ENCODE measurements around the gene GSN.

The GSN gene

DNA sequence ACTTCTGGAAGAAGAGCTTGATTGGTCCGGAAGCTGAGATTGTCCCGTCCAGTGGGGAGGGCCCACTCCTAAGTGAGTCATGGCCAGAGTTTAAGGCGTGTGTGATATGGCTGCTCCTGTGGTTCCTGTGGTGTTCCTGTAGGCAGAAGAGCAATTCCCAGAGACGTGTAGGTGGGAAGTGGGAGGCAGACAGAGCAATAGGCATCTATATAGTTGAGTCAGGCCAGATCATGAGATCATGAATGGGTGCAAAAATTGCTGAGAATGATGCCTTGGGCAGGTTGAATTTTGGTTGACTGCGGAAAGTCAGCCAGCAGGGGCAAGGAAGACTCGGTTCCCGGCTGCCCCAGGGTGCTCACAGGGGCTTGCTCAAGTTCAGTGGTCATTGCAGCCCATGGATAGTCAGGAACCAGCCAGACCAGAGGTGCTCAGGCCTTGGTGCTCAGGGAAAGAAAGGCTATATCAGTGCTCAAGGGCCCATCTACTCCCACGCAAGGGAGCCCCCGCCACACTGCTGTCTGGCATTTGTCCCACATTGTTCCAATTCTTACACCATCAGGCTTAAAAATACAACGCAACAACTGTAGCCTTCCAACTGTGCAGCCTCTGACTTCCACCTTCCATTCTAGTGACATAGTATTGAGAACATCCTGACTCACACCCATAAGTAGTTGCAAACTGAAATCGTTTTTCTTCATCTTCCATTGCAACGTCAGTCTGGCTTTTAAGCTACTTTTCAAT is 21.0 kb upstream of the GSN start:
- no peak for DNase-seq (ENCODE audit: low spot score)

DNA sequence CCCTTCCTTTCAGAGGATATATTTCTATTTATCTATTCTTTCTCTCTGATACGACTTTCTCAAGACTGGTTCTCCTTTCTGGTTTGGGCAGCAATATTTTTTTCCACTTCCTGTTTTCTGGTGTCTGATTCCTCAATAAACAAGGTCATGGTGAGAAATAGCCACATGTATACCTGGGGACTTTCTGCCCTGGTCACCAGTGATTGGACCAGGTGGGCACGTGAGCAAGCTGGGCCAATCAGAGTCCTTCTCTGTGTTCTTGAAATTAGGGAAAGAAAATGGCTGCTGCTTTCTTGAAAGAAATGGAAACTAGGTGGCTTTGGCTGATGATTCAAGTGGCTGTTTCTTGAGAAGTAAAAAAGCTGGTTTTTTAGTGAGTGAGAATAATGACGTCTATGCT is 18.4 kb upstream of the GSN start:
- no peak for DNase-seq (ENCODE audit: low spot score)

DNA sequence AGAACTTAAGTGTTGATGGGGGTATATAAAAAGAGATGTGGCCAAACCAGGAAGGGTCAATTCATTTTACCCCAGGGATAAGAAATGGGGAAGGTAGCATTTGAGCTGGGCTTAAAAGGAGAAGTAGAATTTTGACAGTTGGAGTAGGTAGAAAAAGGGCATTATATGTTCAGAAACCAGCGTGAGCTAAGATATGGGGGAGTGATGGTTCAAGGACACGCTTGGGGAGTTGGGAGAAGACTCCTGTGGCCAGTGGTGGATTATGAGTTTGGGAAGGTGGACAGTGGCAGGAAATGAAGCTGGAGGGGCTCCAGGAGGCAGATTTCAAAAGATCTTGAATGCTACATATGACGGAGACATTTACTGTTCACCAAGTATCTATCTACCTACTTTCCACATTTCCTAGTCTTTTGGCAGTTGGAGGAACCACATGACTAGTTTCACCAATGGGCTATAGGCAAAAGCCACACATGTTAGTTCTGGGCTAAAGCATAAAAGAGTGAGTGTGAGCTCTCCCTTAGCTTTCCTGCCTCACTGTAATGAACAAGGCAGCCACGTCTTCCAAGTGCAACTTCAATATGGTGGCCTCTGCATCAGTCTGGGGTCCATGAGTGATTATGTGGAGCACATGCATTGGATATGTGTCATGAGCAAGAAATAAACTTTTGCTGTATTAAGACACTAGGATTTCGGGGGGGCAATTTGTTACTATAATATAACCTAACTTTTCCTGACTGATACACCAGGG is 15.7 kb upstream of the GSN start:
- DNase-seq (ENCODE audit: low spot score) = no peak

DNA sequence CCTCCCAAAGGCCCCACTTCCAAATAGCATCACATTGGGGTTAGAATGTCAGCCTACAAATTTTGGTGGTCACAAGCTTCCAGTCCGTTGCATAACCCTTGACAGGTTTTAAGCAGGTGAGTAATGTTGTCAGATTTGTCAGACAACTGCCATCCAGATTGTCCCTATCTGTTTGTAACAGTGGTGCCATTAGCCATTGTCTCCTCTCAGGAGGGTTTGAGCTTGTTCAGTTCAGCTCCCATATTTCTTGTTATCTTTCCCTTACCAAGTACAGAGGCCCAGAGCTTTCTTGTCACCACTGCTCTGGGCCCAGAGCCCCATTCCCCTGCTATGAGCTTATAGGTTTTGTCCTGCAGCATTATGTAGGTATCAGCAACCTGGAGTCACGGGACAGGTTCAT is 14.8 kb upstream of the GSN start:
- DNase-seq (ENCODE audit: low spot score) = no peak

DNA sequence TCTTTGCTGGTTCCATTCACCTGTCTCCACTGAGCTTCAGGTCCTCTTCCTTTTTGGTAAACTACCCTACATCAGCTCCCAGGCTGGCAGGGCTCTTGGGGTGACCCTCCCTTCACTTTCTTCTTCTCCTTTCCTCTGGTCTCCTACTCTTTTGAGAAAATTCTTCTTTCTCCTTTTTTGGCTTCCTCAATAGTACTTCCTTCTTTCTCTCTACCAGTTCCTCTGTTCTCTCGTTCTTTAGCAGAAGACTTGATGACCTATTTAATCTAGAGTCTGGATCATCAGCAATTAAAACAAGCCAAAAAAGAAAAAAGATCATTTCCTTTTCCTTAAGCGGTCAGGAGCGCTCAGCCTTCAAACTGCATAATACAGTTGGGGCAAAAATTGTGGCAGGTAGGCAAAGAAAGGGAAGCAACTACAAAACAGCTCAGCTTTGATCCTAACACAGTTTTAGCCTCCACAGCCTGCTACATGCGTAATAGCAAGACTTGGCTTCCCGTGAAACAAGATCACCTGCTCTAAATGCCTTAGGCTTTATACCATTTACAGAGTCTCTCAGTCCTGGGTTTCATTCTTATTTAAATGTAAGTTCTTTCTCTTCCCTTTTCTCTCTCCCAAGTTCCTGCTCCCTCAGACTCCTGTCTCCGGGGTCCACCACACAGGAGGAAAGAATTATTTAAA is 14.0 kb upstream of the GSN start:
- DNase-seq (ENCODE audit: low spot score) = no peak

DNA sequence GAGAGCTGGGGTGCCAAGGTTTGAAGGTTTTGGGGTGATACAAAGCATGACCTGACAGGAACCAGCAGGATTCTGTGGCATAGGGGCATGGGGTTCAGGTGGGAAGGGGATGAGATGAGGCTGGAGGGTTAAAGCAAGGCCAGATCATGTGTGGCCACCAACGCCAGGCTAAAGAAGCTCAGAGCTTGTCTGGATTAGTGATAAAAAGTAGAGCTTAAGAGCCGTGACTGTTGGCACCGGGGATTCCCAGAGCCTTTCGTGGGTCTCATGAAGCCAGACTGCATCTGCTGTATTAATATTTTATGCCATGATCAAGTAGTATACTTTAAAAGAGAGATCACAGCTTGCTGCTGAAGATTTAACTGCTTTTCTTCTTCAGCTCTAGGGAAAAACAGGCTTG is 8.5 kb upstream of the GSN start:
- peak; percentile 60 for DNase-seq (ENCODE audit: low spot score)

DNA sequence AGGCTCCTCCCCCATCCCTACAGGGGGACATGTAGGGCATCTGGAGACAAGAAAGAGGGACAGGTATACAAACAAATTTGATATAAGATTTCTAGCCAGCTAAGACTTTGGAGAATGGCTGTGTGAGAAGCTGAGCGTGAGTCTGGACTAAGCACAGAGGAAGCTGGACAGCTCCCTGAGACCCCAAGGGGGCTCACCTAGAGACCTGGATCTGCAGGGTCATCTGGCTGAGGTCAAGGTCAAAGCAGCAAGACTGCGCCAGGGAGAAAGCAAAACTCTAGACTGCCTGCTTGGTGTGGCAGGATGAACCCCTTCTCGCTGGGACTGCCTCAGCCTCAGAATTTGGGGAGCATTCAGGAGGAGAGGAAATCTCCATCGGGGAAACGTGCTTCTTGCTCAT is 8.0 kb upstream of the GSN start:
- no peak for DNase-seq (ENCODE audit: low spot score)

DNA sequence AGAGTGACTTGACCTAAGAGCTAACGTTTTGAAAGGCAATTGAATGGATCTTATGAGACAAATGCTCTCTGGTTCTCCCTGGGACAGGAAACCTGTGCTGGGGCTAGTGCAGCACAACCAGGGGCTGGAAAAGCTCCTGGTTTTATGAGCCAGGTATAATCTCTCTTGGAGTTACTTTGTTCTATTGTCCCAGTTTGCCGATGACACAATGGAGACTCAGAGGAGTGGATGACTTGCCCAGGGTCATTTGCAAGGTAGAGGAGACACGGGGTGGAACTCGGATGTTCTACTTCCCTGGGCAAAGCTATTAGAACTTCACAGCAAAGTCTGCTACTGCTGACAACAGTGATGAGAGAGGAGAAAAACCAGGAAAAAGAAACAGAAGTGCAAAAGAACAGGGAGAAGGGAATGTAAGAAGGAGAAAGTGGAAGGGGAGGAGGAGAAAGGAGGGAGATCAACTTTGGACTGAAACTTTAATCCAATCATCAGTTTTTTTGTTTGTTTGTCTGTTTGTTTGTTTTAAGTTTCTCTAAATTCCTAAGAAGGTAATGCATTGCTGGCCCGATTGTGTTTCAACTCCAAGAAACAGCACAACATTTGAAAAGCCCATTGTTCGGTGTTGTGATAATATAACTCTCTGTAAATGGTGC is 7.4 kb upstream of the GSN start:
- DNase-seq (ENCODE audit: low spot score) = no peak

DNA sequence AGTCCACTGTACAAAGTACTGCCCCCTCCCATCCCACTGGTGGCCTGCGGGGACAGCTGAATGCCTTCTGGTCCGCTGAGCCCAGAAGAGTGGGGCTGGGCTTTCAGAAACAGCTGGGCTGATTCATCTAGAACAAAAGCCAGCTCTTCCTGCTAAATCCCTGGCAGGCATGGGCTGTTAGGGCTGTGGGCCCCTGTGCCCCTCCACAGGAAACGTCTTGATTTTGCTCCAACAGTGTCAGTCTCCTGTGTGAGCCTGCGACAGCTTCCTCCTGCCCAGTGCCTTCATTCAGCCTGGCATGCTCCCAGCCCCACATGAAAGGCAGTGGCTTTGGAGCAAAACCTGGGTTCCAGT is 6.9 kb upstream of the GSN start:
- DNase-seq (ENCODE audit: low spot score) = no peak

DNA sequence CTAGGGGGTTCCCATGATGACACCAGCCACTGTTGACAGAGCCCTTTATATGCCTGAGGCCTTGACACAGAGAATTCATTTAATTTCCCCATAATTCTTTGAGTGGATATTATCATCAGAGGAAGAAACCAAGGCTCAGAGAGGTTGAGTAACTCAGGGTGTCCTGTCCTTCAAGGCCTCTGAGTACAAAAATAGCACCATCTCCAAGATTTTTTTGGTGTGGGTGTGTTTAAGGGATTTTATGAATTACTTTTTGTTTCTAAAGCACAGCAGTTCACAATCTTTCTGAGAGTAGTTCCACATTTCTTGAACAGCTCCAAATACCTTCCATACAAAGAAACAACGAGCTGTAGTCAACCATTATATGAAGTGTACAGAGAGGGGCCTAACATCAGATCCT is 6.2 kb upstream of the GSN start:
- no peak for DNase-seq (ENCODE audit: low spot score)

DNA sequence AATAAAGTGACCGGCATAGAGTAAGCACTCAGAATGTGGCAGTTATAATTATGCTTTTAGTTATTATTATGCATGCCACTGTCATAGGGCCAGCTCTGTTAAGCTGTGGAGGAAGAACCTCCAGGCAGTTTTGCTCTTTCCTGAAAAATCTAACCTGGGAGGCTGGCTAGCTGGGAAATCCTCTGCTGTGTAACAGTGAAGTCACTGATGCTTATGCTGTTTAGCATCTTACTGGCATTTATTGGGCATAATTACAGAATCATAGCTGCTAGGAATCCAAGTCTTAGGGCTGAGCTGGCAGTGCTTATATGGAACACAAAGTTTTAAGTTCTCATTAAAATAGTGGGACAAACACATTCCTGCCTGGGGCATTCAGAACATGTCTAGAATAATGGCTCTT is 5.5 kb upstream of the GSN start:
- DNase-seq (ENCODE audit: low spot score) = no peak

DNA sequence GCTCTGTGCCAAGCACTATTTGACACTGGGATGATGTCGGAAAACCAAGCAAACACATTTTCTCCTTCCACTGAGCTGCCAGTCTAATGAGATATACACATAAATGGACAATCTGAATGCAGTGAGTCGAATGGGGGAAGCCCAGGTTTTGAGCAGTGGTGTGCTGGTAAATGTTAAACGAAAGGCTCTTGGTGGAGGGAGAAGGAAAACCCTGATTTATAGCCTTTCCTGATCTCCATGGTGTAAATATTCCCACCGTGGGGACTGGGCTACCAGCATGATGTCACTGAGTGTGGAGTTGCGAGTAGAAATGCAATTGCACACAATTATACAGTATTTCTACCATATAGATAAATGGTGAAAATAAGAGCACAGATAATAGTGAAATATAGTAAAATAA is 5.0 kb upstream of the GSN start:
- DNase-seq (ENCODE audit: low spot score) = no peak

DNA sequence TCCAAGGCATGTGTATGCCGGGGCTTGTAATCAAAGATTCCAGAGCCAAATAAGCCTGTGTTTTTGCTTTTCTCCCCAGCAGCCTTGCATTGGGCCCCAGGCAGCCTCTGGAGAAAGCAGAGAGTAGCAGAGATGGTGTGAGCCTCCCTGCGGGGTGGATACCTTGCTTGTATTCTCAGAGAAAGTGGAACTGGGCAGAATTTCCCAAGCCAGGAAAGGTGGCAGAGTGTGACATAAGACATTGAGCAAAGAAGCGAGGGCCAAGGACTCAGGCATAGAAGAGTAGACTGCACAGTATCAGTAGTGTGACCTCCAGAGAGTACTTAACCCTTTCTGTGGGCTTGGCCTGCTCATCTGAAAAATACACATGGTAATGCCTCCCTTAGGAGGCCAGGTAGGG is 1.6 kb upstream of the GSN start:
- DNase-seq (ENCODE audit: low spot score) = no peak

DNA sequence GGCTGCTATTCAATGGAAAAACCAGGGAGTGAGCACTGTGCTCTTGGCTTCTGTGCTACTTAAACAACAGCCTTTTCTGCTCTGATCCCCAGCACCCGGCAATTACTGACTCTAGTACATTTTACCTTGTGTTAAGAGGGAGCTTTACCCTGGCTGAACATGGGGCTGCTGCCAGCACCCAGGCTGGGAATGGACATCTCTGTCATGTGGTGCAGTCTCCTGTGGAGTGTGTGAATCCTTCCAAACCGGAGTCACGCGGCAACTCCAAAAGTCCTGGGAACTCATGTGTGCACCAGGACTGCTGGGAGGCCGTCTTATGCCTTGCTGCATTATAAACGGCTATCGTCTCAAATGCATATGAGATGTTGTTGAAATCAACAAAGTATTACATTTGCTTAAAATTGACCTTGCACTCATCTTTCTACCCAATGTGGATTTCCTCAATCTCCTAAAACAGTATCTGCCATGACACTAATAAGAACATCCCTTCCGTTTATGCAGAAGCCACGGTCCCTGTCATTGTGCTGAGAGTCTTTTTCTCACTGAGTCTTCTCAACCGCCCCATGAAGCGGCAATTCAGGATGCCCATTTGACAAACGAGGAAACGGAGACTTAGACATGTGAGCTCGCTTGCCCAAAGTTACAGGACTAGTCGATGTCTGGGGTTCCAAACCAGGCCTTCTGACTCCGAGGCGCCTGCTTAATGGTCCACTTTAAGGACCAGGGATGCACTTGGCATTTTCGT is 884 bp upstream of the GSN start:
- DNase-seq (ENCODE audit: low spot score) = no peak

DNA sequence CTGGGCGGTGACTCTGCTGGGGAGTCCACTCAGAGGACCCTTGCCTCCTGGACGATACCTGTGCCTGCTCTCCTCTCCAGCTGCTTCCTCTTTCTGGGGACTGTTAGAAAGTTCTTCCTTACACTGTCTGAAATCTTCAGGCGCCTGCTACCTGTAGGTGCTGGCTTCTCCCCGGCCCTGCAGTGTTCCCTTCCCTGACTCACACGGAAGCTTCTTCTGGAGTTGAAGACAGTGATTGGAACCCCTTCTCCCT is 562 bp downstream of the GSN start:
- DNase-seq (ENCODE audit: low spot score) = no peak

DNA sequence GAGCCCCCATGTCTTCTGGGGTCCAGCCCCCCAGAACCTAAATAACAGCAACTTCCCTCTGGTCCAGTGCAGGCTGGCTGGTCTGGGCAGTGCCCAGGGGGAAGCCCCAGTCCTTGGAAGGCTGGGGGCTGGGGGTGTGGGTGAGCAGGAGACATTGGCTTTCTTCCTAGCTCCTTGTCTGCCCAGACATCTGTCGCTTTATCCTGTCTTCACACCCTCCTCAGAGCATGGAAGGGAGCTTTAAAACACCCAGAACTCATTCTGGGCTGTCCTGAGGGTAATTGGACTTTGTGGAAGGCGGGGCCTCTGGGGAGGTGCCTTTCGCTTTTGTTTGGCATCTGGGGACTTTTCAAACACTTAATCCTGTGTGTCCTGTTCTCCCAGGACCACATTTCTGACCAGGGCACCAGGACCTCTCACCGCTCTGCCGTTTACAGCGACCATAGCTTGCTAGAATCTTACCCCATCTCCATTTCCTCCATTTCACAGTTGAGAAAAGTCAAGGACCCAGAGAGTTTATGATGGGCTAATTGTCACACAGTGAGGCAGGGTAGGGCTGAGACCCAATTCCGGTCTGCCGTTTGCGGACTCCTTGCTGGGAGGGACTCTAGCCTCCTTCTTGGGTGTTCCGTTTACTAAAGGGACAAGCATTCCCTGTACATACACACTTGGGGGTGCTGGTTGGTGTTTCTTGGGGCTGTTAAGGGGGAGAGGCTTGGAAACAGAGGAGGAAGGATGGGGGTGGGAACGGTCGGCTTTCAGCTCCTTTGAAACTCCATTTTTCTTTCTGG is 1.1 kb downstream of the GSN start:
- DNase-seq (ENCODE audit: low spot score) = no peak

DNA sequence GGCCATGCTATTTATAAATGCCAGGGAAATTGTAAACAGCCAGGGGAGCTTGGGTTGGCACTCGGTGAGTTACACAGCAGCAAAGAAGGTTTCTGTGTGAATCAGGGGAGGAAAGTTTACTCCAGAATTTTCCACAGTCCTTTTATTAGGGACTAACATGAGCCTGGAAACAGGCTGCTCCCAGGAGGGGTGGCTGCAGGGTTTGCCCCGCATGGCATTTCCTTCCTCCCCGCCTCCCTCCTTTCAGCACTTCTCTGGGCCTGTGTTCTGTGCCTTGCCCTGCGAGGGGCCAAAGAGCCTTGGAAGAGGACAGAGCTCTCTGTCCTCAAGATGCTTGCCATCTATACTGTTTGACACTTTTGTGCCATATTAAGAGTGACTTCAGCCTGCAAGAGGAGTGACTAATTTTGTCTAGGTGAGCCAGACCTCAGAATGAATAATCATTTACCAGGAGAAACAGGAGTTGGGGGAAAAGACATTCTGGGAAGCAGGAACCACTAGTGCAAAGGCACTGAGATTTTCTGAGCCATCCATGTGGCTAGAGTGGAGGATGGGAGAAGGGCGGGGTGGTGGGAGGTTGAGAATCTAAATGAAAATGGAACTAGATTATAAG is 1.8 kb downstream of the GSN start:
- no peak for DNase-seq (ENCODE audit: low spot score)

DNA sequence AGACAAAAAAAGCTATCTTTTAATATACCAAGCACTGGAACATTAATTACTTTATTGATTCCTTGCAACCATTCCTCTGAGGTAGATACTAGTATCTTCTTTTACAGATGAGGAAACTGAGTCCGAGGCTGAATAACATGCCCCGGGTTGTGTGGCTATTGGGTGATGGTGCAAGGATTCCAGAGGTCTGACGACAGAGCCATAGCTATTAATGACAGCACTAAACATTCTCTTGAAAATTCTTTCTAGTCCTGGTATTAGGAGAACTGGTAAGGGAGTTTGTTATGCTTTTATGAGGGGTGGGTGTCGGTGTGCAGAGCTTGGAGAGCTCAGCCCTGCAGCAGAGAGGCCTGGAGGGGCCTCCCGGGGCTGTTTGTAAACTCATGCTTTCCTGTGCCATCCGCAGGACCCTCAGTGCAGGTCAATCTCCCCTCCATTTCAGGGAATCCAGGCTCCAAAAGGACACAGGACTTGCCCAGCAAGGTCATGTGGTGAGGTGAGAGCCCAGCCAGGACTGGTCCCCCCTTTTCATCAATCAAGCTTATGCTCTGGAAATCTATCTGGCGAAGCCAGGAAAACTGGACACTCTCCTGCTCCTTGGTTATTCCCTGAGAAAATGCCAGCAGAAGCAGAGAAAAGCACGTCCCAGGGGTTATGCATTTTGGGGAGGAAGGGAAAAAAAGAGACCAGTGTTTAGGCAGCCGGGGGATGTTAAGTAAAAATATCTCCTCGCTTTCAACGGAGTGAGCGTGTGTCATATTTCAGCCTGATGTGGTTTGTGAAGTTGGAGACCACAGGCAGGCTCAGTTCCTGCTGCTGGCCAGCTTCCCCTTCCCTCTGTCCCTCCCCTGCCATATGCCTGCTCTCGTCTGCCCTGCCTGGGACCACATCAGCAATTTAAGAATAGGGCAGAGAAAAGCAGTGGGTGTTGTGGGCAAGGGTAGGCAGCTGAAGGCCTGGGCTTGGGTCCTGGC is 3.7 kb downstream of the GSN start:
- DNase-seq (ENCODE audit: low spot score) = no peak

DNA sequence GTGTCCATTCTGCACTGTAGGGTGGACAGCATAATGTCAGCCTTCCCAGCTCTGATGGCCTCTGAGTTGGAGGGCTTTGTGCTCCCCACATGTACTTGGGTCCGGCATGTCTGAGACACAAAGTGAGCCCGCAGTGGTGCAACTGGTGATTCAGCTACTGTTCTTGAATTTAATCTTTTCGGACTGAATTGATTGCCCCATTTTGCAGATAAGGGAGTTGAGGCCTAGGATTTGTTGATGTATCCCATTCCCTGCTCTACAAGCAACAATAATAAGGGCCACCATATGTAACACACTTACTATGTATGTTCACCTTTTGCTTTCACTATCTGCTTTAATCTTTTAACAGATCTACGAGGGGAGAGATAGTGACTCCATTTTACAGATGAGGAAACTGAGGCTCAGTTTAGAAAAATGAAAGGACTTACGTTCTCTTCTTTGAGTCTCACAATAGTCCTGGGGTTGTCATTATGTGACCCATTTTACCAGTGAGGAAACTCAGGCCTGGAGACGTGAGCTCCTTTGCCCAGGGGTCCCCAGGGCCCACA is 4.5 kb downstream of the GSN start:
- no peak for DNase-seq (ENCODE audit: low spot score)
